Endothelial cell (in vitro differentiated cells): ENCODE data around the gene NRG4. TPM values are rescaled to one million over a fixed set of nuclear protein-coding genes. Genes with fewer than 3 reads are reported as not detected.
"Not testable (repeated sequence)": the region's sequence is repeated elsewhere in the genome, so short reads cannot be mapped to it uniquely, and the experiment has no call there.

Experiments used
- DNase-seq: peaks from one replicate; pipeline ENCODE4 v3.0.0; 2021; ENCODE audit warnings: low spot score
- H3K27ac Mint-ChIP-seq: one replicate; pipeline ENCODE4 v1.8.0; 2021; ENCODE audit warnings: mixed read lengths, inconsistent platforms; ENCODE audit not compliant: unreplicated experiment
- H3K27me3 Mint-ChIP-seq: one replicate; pipeline ENCODE4 v1.8.0; 2021; ENCODE audit warnings: mild to moderate bottlenecking, moderate library complexity, mixed read lengths, inconsistent platforms; ENCODE audit not compliant: unreplicated experiment
- H3K36me3 Mint-ChIP-seq: one replicate; pipeline ENCODE4 v1.8.0; 2021; ENCODE audit warnings: mild to moderate bottlenecking, low read depth, mixed read lengths, inconsistent platforms; ENCODE audit not compliant: unreplicated experiment
- H3K4me1 Mint-ChIP-seq: one replicate; pipeline ENCODE4 v1.8.0; 2021; ENCODE audit warnings: mild to moderate bottlenecking, mixed read lengths, inconsistent platforms; ENCODE audit not compliant: unreplicated experiment
- H3K4me3 Mint-ChIP-seq: one replicate; pipeline ENCODE4 v1.8.0; 2021; ENCODE audit warnings: mild to moderate bottlenecking, mixed read lengths, inconsistent platforms; ENCODE audit not compliant: unreplicated experiment
- H3K9me3 Mint-ChIP-seq: one replicate; pipeline ENCODE4 v1.8.0; 2021; ENCODE audit warnings: mixed read lengths, inconsistent platforms; ENCODE audit not compliant: unreplicated experiment
- CTCF ChIP-seq: fragments of 200-600 bp; sonication (generic); IDR thresholded peaks from one replicate; pipeline ENCODE4 v1.5.0; 2021; ENCODE audit warnings: antibody characterized with exemption; ENCODE audit not compliant: unreplicated experiment
- total RNA-seq: library from RNA; stranded (reverse); fragmentation: NEBNext Ultra II Directional; extraction: Animal tissue kit (Norgen Biotek cat#: 25700); gene quantifications from one replicate; pipeline ENCODE4 v1.2.1, GENCODE V29; 2021; ENCODE audit not compliant: unreplicated experiment

The NRG4 gene
- total RNA-seq, 1 donor from 2014 or later, result 2.7 TPM

GRCh38 chr15:75981149-75981815, 30.9 kb downstream of the NRG4 start:
- Mint-ChIP-seq H3K36me3 (no peaks in the 10 kb centered on the region), H3K4me3 (no peak overlapping the region), H3K27me3 (peaks cover 1% of the 10 kb centered on the region), H3K9me3 (no peaks in the 10 kb centered on the region), H3K4me1 (no peaks in the 10 kb centered on the region), H3K27ac (no peak overlapping the region)
- no peak for DNase-seq
- no peak for TF ChIP-seq CTCF

- H3K27ac Mint-ChIP-seq, H3K4me3 Mint-ChIP-seq, DNase-seq, H3K27me3 Mint-ChIP-seq, H3K36me3 Mint-ChIP-seq, H3K4me1 Mint-ChIP-seq, H3K9me3 Mint-ChIP-seq: not testable (repeated sequence)
Measured at GRCh38 chr15:75976766-75977165, 35.5 kb downstream of the NRG4 start.

- no peak for DNase-seq
- no peaks in the 10 kb centered on the region for H3K36me3 Mint-ChIP-seq
- no peak overlapping the region for H3K4me3 Mint-ChIP-seq
- no peaks in the 10 kb centered on the region for H3K4me1 Mint-ChIP-seq
- H3K27me3 Mint-ChIP-seq, result peaks cover 1% of the 10 kb centered on the region
- H3K9me3 Mint-ChIP-seq, result no peaks in the 10 kb centered on the region
- TF ChIP-seq CTCF, result no peak
- no peak overlapping the region for H3K27ac Mint-ChIP-seq
Measured at GRCh38 chr15:75966073-75966472, 46.2 kb downstream of the NRG4 start.

- Mint-ChIP-seq H3K36me3 (no peaks in the 10 kb centered on the region), H3K27ac (no peak overlapping the region), H3K4me1 (no peaks in the 10 kb centered on the region), H3K4me3 (no peak overlapping the region), H3K27me3 (peaks cover 2% of the 10 kb centered on the region), H3K9me3 (no peaks in the 10 kb centered on the region)
- no peak for DNase-seq
- no peak for TF ChIP-seq CTCF
Measured at GRCh38 chr15:75961331-75961730, 50.9 kb downstream of the NRG4 start.

GRCh38 chr15:75955720-75956119, 56.5 kb downstream of the NRG4 start:
- Mint-ChIP-seq H3K9me3 (no peaks in the 10 kb centered on the region), H3K27ac (no peak overlapping the region), H3K36me3 (no peaks in the 10 kb centered on the region), H3K4me1 (no peaks in the 10 kb centered on the region), H3K4me3 (no peak overlapping the region), H3K27me3 (peaks cover 2% of the 10 kb centered on the region)
- DNase-seq, result no peak
- TF ChIP-seq CTCF, result no peak
